ENCODE results near the gene LRBA.

GRCh38 chr4:150541681-150542080 lies 473.4 kb downstream of the LRBA start:
- TF ChIP-seq, protein P1, sequence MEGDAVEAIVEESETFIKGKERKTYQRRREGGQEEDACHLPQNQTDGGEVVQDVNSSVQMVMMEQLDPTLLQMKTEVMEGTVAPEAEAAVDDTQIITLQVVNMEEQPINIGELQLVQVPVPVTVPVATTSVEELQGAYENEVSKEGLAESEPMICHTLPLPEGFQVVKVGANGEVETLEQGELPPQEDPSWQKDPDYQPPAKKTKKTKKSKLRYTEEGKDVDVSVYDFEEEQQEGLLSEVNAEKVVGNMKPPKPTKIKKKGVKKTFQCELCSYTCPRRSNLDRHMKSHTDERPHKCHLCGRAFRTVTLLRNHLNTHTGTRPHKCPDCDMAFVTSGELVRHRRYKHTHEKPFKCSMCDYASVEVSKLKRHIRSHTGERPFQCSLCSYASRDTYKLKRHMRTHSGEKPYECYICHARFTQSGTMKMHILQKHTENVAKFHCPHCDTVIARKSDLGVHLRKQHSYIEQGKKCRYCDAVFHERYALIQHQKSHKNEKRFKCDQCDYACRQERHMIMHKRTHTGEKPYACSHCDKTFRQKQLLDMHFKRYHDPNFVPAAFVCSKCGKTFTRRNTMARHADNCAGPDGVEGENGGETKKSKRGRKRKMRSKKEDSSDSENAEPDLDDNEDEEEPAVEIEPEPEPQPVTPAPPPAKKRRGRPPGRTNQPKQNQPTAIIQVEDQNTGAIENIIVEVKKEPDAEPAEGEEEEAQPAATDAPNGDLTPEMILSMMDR (IDR thresholded peaks at IDR 0.05; ENCODE audit: low read length) = no peak
- no peak for TF ChIP-seq EZH2 (IDR thresholded peaks at IDR 0.05; ENCODE audit: borderline replicate concordance, low read length)

All from OCI-LY1 (cell line).